Measurements from ENCODE around the gene MVP.

DNA sequence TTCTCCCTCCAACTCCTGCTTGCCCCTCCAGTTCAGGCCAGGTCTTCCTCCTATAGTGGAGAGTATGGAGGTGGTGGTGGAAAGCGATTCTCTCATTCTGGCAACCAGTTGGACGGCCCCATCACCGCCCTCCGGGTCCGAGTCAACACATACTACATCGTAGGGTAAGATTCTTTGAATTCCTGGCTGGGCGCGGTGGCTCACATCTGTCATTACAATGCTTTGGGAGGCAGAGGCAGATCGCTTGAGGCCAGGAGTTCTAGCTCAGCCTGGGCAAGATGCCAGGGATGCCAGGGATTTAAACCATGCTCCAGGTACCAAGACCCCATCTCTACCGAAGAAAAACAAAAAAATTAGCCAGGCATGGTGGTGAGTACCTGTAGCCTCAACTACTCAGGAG, 40.8 kb upstream of the MVP start:
- TF ChIP-seq, protein P1, sequence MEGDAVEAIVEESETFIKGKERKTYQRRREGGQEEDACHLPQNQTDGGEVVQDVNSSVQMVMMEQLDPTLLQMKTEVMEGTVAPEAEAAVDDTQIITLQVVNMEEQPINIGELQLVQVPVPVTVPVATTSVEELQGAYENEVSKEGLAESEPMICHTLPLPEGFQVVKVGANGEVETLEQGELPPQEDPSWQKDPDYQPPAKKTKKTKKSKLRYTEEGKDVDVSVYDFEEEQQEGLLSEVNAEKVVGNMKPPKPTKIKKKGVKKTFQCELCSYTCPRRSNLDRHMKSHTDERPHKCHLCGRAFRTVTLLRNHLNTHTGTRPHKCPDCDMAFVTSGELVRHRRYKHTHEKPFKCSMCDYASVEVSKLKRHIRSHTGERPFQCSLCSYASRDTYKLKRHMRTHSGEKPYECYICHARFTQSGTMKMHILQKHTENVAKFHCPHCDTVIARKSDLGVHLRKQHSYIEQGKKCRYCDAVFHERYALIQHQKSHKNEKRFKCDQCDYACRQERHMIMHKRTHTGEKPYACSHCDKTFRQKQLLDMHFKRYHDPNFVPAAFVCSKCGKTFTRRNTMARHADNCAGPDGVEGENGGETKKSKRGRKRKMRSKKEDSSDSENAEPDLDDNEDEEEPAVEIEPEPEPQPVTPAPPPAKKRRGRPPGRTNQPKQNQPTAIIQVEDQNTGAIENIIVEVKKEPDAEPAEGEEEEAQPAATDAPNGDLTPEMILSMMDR (IDR thresholded peaks at IDR 0.05; ENCODE audit: low read depth, low read length): no peak
- no peak for TF ChIP-seq EZH2phosphoT487 (IDR thresholded peaks at IDR 0.05; ENCODE audit: low read depth)
